HG03342 (cell line): Measurements from ENCODE around the gene HMGN4.
"Not testable (repeated sequence)": the region's sequence is repeated elsewhere in the genome, so short reads cannot be mapped to it uniquely, and the experiment has no call there.

Experiments
- ATAC-seq: cut with Tn5 transposase; IDR thresholded peaks from one replicate; pipeline ENCODE4 v1.9.1; 2021; ENCODE audit warnings: mild to moderate bottlenecking, moderate library complexity; ENCODE audit not compliant: unreplicated experiment

The HMGN4 gene

GRCh38 chr6:26537846-26538571 lies at the start of gene HMGN4:
Gene HMGN4, plus strand, starts transcription at chr6:26538366. Its CDS starts 6,841 bp downstream, at chr6:26545207.
- ATAC-seq: peak; percentile 54

- ATAC-seq: no peak
Observed at GRCh38 chr6:26489996-26490964, 47.9 kb upstream of the HMGN4 start.

- ATAC-seq: no peak
Observed at GRCh38 chr6:26491604-26492003, 46.6 kb upstream of the HMGN4 start.

- no peak for ATAC-seq
Observed at GRCh38 chr6:26493258-26493657, 44.9 kb upstream of the HMGN4 start.

GRCh38 chr6:26494117-26494516 lies 44.0 kb upstream of the HMGN4 start:
- ATAC-seq: no peak

GRCh38 chr6:26495281-26495680 lies 42.9 kb upstream of the HMGN4 start:
- no peak for ATAC-seq

- ATAC-seq: no peak
Observed at GRCh38 chr6:26497610-26498009, 40.6 kb upstream of the HMGN4 start.

GRCh38 chr6:26500102-26500501 lies 38.1 kb upstream of the HMGN4 start, which contains the start of gene BTN1A1:
Gene BTN1A1, plus strand, starts transcription at chr6:26500303. Its CDS starts 984 bp downstream, at chr6:26501287.
- no peak for ATAC-seq

GRCh38 chr6:26501482-26501986 lies 36.6 kb upstream of the HMGN4 start:
- no peak for ATAC-seq

GRCh38 chr6:26502165-26502564 lies 36.0 kb upstream of the HMGN4 start:
- no peak for ATAC-seq

GRCh38 chr6:26502626-26503025 lies 35.5 kb upstream of the HMGN4 start:
- ATAC-seq: no peak

GRCh38 chr6:26507658-26508057 lies 30.5 kb upstream of the HMGN4 start:
- ATAC-seq: no peak

- not testable (repeated sequence) for ATAC-seq
Observed at GRCh38 chr6:26511033-26511432, 27.1 kb upstream of the HMGN4 start.

- ATAC-seq: no peak
Observed at GRCh38 chr6:26514984-26515383, 23.2 kb upstream of the HMGN4 start.

- ATAC-seq: no peak
Observed at GRCh38 chr6:26516481-26517427, 21.4 kb upstream of the HMGN4 start.

GRCh38 chr6:26519359-26519758 lies 18.8 kb upstream of the HMGN4 start:
- ATAC-seq: no peak

- peak; percentile 36 for ATAC-seq
Observed at GRCh38 chr6:26520237-26520849, 17.8 kb upstream of the HMGN4 start.

GRCh38 chr6:26520850-26521599 lies 17.1 kb upstream of the HMGN4 start:
- peak; percentile 56 for ATAC-seq
